GM12872 (cell line): ENCODE data around the gene COQ7.

Source experiments
- TF ChIP-seq, protein P1 (sequence below): IDR thresholded peaks from 3 replicates; pipeline ENCODE4 v1.5.1; 2011; ENCODE audit warnings: low read depth, mild to moderate bottlenecking, low read length, moderate library complexity; ENCODE audit not compliant: insufficient read depth

The COQ7 gene

DNA sequence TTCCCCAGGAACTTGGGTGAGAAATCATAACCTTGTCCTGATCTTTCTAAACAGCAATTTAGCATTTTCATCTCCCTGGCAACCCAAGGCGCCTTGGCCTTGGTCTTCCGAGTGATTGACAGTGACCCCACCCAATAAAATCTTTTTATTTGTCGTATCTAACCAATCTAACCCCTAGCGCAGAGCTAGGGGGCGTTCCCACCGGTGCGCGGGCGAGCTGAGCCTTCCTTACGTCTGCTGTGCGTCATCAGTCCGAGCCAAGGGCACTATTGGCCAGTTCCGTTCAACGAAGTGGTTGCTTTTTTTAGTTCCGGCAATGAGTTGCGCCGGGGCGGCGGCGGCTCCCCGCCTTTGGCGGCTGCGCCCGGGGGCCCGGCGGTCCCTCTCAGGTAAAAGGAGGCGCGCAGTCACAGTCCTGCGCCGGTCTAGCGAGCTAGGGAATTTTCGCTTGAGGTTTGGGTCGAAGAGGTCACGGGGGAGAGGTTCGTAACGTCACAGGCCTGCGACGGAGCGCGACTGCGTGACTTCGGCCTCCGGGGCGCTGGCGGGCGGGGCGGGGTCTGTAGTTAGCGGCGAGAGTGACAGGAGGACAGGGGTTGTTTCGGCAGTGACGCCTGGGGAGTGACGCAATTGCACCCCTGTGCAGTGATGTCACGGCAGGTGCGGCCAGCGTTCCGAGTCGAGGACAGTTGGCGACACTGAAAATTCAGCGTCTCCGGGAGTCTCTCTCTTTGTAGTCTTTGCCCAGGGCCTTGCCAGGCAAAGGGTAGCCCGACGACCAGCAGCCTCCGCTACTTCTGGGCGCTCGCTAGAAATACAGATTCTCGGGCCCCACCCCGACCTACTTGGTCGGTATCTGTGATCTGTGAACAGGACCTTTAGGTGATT lies at the start of gene COQ7:
COQ7 (plus strand) TSS at position 266 of the 888 bp plus-strand sequence; CDS start at position 317, 51 bp downstream.
- TF ChIP-seq, protein P1, sequence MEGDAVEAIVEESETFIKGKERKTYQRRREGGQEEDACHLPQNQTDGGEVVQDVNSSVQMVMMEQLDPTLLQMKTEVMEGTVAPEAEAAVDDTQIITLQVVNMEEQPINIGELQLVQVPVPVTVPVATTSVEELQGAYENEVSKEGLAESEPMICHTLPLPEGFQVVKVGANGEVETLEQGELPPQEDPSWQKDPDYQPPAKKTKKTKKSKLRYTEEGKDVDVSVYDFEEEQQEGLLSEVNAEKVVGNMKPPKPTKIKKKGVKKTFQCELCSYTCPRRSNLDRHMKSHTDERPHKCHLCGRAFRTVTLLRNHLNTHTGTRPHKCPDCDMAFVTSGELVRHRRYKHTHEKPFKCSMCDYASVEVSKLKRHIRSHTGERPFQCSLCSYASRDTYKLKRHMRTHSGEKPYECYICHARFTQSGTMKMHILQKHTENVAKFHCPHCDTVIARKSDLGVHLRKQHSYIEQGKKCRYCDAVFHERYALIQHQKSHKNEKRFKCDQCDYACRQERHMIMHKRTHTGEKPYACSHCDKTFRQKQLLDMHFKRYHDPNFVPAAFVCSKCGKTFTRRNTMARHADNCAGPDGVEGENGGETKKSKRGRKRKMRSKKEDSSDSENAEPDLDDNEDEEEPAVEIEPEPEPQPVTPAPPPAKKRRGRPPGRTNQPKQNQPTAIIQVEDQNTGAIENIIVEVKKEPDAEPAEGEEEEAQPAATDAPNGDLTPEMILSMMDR: no peak

DNA sequence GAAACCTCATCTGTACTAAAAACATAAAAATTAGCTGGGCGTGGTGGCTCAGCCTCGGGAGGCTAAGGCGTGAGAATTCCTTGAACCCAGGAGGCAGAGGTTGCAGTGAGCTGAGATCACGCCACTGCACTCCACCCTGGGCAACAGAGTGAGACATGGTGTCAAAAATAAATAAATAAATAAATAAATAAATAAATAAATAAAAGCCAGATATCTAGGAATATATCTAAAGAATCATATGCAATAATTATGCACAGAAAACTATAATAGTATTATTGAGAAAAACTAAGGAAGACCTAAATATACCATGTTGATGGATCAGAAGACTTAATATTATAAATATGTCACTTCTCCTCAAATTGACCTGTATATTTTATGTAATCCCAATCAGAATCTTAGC lies 46.7 kb upstream of the COQ7 start:
- TF ChIP-seq, protein P1: no peak

DNA sequence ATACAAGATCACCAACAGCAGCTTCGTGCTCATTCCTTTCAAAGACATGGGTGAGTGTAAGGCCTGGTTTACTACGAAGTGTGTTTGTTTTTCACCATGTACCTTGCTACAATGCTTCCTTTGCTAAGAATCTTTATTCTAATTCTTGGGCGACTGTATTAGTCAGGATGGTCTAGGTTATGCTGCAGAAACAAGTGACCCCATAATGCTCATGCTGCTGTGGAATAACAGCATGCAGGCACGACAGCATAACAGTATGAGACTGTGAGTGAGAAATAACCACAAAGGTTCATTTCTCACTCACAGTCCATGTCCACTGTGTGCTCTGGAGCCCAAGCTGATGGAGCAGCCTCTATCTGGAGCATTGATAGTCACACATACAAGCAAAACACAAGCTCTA lies 45.7 kb upstream of the COQ7 start:
- TF ChIP-seq, protein P1: no peak

DNA sequence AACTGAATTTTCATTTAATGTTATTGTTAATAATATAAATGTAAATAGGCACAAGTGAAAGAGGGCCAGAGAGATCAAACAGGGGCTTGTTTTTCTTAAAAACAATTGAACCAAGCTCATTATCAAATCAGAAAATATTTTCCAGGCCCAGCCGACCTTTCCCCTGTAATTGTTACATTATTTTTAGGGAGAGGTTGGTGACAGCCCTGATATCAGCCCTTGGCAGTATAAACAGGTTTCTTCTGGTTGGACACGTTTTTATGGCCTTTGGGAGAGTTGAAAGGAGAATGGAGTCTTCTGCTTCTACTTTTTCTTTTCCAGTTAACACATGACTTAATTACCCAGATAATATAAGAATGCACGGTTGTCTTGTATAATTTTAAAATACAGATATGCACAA lies 40.0 kb upstream of the COQ7 start:
- TF ChIP-seq, protein P1: no peak

DNA sequence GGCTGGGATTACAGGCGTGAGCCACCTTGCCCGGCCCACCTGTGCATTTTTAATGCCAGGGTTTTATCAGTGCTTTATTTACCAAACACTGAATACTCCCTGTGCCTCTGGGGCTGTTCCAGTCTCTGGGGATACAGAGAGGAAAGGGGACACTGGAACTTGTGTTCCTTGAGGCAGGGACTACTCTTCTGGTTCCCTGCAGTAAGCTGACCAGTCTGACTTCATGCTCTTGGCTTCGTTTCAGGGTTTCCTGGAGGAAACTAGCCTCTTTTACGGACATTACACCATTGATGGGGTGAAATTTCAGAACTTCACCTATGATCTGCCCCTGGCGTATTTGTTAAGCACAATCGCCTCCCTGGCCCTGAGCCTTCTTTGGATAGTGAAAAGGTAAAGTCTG lies 37.4 kb upstream of the COQ7 start:
- TF ChIP-seq, protein P1: no peak

DNA sequence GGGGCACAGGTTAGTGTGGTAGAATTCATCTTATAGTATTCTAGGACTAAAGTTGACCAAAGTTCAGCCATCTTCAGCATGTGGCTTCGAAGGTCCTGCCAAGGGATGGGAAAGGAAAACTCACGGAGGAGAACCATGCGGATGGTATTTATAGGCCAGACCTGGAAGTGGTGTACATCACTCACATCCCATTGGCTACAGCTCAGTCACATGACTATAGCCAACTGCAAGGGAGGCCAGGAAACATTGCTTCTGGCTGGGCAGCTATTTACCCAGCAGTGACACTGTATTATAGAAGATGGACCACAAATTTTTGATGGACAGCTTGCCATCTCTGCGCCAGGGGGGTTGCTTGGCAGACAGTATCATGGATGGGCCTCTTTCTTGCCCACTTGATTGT lies 35.7 kb upstream of the COQ7 start:
- TF ChIP-seq, protein P1: no peak

DNA sequence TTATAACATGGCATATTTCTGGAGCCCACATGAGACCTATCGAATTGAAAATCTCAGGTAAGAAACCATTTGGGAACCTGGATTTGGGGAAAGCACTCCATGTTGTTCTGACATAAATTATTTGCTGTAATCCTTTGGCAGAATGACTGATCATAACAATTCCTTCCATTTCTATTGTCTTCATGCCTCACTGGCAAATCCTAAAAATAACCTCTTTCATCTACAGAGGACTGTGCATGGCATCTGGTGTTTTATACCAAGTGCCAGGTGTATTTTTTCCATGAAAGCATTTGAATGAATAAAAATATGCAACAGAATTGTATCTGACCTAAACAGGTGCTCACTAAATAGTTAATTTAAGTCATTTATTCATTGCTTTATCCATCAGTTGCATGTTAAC lies 33.7 kb upstream of the COQ7 start:
- TF ChIP-seq, protein P1: no peak
